ENCODE measurements around the gene IL16. TPM values are rescaled to one million over a fixed set of nuclear protein-coding genes. Genes with fewer than 3 reads are reported as not detected.

Gene IL16
- total and polyA plus RNA-seq, 9 of the 15 experiments (the other 6 are each of a cell fraction or from before 2014, with no cell fraction given): 1.4 to 18.8 (median 10.6) TPM

DNA sequence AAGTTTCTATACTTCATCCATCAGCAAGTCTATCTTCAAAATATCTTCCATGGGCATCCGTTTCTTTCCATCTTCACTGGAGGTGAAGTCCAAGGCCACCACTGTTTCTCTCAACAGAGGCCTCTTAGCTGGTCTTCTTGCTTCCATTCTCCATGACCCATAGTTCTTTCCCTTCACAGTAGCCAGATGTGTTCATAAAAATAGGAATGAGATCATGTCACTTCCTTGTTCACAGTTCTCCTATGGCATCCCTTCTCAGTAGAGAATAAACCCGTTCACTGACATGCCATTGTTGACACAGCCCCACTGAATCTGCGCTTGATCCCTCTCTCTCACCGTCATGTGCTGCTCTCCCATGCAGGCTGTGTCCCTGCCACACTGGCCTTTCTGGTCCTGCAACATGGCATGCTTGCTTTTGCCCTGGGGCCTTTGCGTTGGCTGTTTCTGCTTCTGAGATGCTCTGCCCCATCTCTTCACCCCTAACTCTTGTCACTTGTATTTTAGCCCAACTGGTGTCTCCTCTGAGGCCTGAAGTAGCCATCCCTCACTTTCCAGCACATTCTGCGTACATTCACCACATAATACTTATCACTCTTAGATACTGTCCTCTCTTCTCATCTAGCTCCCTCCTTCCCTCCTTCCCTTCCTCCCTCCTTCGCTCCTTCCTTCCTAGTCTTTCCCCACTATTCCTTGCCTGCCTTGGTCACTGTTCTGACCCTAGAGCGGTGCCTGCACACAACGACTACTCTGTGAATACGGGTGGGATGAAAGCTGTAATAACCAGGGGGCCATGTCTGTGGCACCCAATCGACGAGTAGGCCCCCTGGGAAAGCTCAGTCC, 85.3 kb downstream of the IL16 start (continued):
- TF ChIP-seq ZNF407 (IDR thresholded peaks at IDR 0.05; ENCODE audit: low read depth) (no peak), ETV6 (IDR thresholded peaks at IDR 0.05; ENCODE audit: borderline replicate concordance in 1 of 2, low read depth in 2 of 2, low read length in 1 of 2) (no peak), ETV6 (CRISPR knock-in tag; IDR thresholded peaks at IDR 0.05; ENCODE audit: borderline replicate concordance) (no peak), ZNF695 (CRISPR knock-in tag; IDR thresholded peaks at IDR 0.05) (no peak)
